RWPE2 (cell line): ENCODE data around the gene PNCK.

Experiments used
- ATAC-seq: fragments of 200-7000 bp; cut with Tn5 transposase; 3 replicates; pipeline ENCODE4 v1.9.1; 2021; ENCODE audit warnings: low read depth
- DNase-seq: peaks from one replicate; pipeline ENCODE4 v3.0.0-alpha.2; 2020; ENCODE audit warnings: low spot score
- H3K27ac ChIP-seq: fragments of 450-650 bp; 2 replicates; pipeline ENCODE4 v1.5.1; 2017; ENCODE audit warnings: mild to moderate bottlenecking; ENCODE audit not compliant: poor library complexity, severe bottlenecking
- H3K27me3 ChIP-seq: fragments of 250-450 bp; sonication (Bioruptor Pico); 2 replicates; pipeline ENCODE4 v1.5.1; 2021; ENCODE audit warnings: mild to moderate bottlenecking, moderate library complexity; ENCODE audit not compliant: insufficient read depth, poor library complexity, severe bottlenecking
- H3K36me3 ChIP-seq: fragments of 250-450 bp; sonication (Bioruptor Pico); 2 replicates; pipeline ENCODE4 v1.5.1; 2020; ENCODE audit warnings: low read depth, mild to moderate bottlenecking, moderate library complexity
- H3K4me1 ChIP-seq: fragments of 250-450 bp; sonication (Bioruptor Pico); 2 replicates; pipeline ENCODE4 v1.5.1; 2021; ENCODE audit warnings: mild to moderate bottlenecking, moderate library complexity; ENCODE audit not compliant: insufficient read depth, poor library complexity, severe bottlenecking
- H3K4me3 ChIP-seq: fragments of 250-450 bp; sonication (Bioruptor Pico); 2 replicates; pipeline ENCODE4 v1.5.1; 2021; ENCODE audit warnings: mild to moderate bottlenecking, moderate library complexity; ENCODE audit not compliant: severe bottlenecking
- H3K9me3 ChIP-seq: fragments of 250-450 bp; sonication (Bioruptor Pico); 2 replicates; pipeline ENCODE4 v1.5.1; 2021; ENCODE audit warnings: mild to moderate bottlenecking, moderate library complexity; ENCODE audit not compliant: severe bottlenecking
- TF ChIP-seq, protein P1 (sequence below): fragments of 450-650 bp; IDR thresholded peaks from one replicate; pipeline ENCODE4 v1.5.1; 2017; ENCODE audit warnings: mild to moderate bottlenecking, moderate library complexity; ENCODE audit not compliant: poor library complexity, severe bottlenecking

PNCK gene

GRCh38 chrX:153642655-153643430 lies 30.8 kb downstream of the PNCK start:
- peak; percentile 23 for DNase-seq
- TF ChIP-seq, protein P1, sequence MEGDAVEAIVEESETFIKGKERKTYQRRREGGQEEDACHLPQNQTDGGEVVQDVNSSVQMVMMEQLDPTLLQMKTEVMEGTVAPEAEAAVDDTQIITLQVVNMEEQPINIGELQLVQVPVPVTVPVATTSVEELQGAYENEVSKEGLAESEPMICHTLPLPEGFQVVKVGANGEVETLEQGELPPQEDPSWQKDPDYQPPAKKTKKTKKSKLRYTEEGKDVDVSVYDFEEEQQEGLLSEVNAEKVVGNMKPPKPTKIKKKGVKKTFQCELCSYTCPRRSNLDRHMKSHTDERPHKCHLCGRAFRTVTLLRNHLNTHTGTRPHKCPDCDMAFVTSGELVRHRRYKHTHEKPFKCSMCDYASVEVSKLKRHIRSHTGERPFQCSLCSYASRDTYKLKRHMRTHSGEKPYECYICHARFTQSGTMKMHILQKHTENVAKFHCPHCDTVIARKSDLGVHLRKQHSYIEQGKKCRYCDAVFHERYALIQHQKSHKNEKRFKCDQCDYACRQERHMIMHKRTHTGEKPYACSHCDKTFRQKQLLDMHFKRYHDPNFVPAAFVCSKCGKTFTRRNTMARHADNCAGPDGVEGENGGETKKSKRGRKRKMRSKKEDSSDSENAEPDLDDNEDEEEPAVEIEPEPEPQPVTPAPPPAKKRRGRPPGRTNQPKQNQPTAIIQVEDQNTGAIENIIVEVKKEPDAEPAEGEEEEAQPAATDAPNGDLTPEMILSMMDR, result no peak
- Histone ChIP-seq H3K36me3 (no peaks in the 10 kb centered on the region), H3K4me1 (peaks cover 5% of the 10 kb centered on the region), H3K9me3 (no peaks in the 10 kb centered on the region), H3K27me3 (peaks cover 18% of the 10 kb centered on the region), H3K4me3 (no peak overlapping the region), H3K27ac (no peak overlapping the region)
- ATAC-seq, result no peak

- ATAC-seq (no peak), DNase-seq (peak; percentile 20)
- Histone ChIP-seq H3K27ac (no peak overlapping the region), H3K27me3 (peaks cover 18% of the 10 kb centered on the region), H3K36me3 (no peaks in the 10 kb centered on the region), H3K4me3 (no peak overlapping the region), H3K9me3 (no peaks in the 10 kb centered on the region), H3K4me1 (peaks cover 5% of the 10 kb centered on the region)
- TF ChIP-seq, protein P1, result no peak
Observed at GRCh38 chrX:153642051-153642654, 31.5 kb downstream of the PNCK start.

GRCh38 chrX:153641627-153642026 lies 32.0 kb downstream of the PNCK start:
- Histone ChIP-seq H3K4me1 (peaks cover 3% of the 10 kb centered on the region), H3K36me3 (no peaks in the 10 kb centered on the region), H3K27ac (no peak overlapping the region), H3K4me3 (no peak overlapping the region), H3K9me3 (no peaks in the 10 kb centered on the region), H3K27me3 (peaks cover 18% of the 10 kb centered on the region)
- DNase-seq (no peak), ATAC-seq (no peak)
- TF ChIP-seq, protein P1, result no peak

GRCh38 chrX:153640736-153641575 lies 32.7 kb downstream of the PNCK start:
- no peak overlapping the region for H3K4me3 ChIP-seq
- ATAC-seq (no peak), DNase-seq (peak; percentile 22)
- no peak overlapping the region for H3K27ac ChIP-seq
- no peaks in the 10 kb centered on the region for H3K36me3 ChIP-seq
- TF ChIP-seq, protein P1, result no peak
- H3K9me3 ChIP-seq, result no peaks in the 10 kb centered on the region
- H3K4me1 ChIP-seq, result no peaks in the 10 kb centered on the region
- H3K27me3 ChIP-seq, result peaks cover 18% of the 10 kb centered on the region
